A549 (cell line): ENCODE results near the gene SEC31B.

ENCODE experiments used
- CTCF ChIP-seq: fragments of >200 bp; sonication (Bioruptor Twin); formaldehyde crosslinking; IDR thresholded peaks from 3 replicates; pipeline ENCODE4 v1.5.1; 2016
- EHMT2 ChIP-seq: fragments of 200-600 bp; sonication (generic); IDR thresholded peaks from 2 replicates; pipeline ENCODE4 v1.6.1; 2016; ENCODE audit warnings: antibody characterized with exemption, low read depth, mild to moderate bottlenecking, moderate library complexity
- HDAC2 ChIP-seq: fragments of 200-600 bp; sonication (generic); IDR thresholded peaks from 2 replicates; pipeline ENCODE4 v1.6.1; 2016
- KDM1A ChIP-seq: fragments of 200-600 bp; sonication (generic); IDR thresholded peaks from 2 replicates; pipeline ENCODE4 v1.6.1; 2016; ENCODE audit warnings: low read depth, mild to moderate bottlenecking
- PBX3 ChIP-seq: IDR thresholded peaks from 2 replicates; pipeline ENCODE4 v1.6.1; 2012
- POLR2A ChIP-seq: IDR thresholded peaks from 2 replicates; pipeline ENCODE4 v1.6.1; 2012; ENCODE audit warnings: mild to moderate bottlenecking, low read length

DNA sequence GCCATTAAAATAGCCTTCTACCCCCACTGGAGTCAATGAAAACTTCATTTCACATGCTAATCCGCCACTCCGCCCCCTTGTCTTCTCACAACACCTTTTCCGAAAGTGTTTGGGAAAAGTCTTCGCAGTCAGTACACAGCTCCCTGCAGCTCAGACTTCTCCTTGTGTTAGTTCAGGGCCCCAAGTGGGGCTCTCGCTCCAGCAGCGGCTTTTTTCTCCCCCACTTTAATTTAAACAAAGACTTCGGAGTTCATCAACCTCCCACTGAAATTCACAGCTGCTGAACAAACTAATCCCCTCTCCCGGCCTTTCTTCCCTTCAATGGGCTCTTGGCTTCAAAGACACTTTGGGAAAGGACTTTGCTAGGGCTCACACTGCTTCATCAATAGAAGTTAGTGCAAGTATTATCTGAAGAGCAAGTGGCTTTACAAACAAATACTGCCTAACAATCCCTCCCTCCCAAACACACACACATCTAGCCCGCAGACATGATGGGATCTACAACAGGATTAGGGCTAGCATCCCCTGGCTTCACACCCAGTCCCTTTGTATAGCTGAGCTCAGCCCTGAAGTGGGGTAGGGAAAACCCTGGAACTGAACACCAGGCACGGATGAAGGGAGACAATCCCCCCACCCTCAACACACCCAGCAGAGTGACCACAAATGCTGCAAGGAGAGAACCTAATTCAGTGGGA, 33.7 kb downstream of the SEC31B start:
- TF ChIP-seq KDM1A (no peak), CTCF (no peak), PBX3 (no peak), POLR2A (no peak), EHMT2 (no peak), HDAC2 (no peak)
